HG02759 (cell line): ENCODE data around the gene TSC22D4.
"Not testable (repeated sequence)": the region's sequence is repeated elsewhere in the genome, so short reads cannot be mapped to it uniquely, and the experiment has no call there.

ENCODE experiments used
- ATAC-seq: cut with Tn5 transposase; IDR thresholded peaks from one replicate; pipeline ENCODE4 v1.9.1; 2021; ENCODE audit warnings: mild to moderate bottlenecking, moderate library complexity; ENCODE audit not compliant: unreplicated experiment

The TSC22D4 gene

DNA sequence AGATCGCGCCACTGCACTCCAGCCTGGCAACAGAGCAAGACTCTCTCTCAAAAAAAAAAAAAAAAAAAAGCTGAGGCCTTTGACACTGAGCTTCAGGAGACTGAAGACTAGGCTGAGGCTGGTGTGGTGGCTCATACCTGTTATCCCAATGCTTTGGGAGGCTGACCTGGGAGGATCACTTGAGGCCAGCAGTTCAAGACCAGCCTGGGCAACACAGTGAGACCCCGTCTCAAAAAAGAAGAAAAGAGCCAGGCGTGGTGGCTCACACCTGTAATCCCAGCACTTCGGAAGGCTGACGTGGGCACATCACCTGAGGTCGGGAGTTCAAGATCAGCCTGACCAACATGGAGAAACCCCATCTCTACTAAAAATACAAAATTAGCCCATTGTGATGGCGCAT, 31.7 kb downstream of the TSC22D4 start:
- not testable (repeated sequence) for ATAC-seq

DNA sequence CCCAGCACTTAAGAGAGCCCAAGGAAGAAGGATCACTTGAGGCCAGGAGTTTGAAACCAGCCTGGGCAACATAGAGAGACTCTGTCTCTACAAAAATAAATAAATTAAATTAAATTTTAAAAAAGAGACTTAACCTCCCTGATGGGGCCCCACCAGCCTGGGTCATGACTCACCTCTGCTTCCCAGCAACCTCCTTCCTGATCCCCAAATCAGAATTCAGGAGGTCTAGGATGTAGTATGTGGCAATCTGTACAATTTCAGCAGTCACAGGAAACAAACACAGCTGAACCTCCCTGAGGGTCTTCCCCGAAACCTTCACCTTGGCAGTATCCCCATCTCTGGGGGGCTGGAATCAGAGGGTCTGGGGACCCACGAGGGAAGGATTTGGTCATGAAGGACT, 33.0 kb downstream of the TSC22D4 start:
- no peak for ATAC-seq

GRCh38 chr7:100444311-100445278, 34.4 kb downstream of the TSC22D4 start:
- no peak for ATAC-seq

DNA sequence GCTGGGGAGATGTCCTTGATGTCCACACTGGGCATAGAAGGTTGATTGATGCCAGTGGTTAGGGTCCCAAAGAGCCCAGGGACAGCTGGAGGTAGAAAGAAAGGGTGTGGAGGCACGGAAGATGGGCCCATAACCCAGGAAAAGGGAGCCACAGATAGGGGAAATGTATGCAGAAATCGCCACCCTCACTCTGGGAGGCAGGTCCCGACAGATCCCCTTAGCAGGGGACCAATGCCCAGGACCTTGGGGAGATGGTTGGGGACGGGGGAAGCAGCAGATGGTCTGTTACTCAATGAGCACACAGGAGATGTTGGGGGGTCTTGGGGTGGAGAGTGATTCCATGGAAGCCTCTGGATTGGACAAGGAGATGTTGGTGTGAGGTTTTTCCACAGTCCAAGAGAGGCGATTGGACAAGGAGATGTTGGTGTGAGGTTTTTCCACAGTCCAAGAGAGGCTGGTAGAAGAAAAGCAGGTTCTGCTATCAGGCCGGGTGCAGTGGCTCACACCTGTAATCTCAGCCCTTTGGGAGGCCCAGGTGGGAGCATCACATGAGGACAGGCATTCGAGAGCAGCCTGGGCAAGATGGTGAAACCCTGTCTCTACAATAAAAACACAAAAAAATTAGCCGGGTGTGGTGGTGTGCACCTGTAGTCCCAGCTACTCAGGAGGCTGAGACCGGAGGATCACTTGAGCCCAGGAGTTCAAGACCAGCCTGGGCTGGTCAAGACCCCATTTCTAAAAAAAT, 35.7 kb downstream of the TSC22D4 start:
- ATAC-seq, result no peak

- no peak for ATAC-seq
These were observed 37.1 kb downstream of the TSC22D4 start for GRCh38 chr7:100441641-100442535.

- not testable (repeated sequence) for ATAC-seq
These were observed 39.8 kb downstream of the TSC22D4 start for GRCh38 chr7:100439244-100439643.

GRCh38 chr7:100438731-100439130, 40.3 kb downstream of the TSC22D4 start:
- ATAC-seq, result not testable (repeated sequence)

GRCh38 chr7:100438172-100438571, 40.8 kb downstream of the TSC22D4 start:
- ATAC-seq, result no peak

- ATAC-seq, result no peak
These were observed 41.6 kb downstream of the TSC22D4 start for GRCh38 chr7:100437150-100438100.

DNA sequence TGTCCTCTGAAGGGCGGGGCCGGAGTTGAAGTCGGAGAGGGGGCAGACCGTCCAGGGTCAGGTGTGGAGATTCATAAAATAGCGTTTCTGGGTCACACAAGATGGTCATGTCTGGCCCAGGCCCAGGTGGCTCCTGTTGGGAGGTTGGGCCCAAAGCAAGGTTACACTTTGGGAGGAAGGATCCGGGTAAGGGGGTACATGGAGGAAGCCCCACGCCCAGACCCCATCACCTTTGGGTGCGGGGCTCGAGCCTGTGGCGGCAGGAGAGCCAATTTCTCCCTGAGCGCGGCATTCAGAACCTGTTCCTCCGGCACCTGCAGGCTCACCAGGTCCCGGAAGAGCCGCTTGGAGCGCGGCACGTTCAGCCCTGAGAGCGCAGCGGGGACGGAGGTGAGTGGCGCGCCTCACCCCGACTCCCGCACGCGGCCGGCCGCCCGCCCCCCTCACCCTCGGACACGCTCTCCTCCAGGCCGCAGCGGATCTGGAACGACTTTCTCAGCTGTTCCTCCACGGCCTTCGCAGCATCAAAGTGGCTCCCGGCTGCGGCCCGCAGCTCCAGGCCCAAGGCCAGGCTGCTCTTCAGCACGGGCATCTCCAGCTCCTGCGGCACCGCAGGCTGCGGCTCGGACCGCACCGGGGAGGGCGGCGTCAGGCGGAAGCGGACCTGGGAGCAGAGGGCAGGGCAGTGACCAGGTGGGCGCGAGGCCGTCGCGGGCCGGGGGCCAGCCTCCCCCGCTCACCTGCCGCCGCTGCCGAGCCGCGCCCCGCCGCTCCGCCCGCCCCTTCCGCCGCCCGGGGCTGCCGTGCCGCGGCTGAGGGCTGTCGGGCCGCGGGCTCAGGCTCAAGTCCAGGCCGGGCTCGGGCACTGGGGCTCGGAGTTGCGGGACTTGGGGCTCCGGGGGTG, 43.4 kb downstream of the TSC22D4 start:
- peak; percentile 32 for ATAC-seq

- no peak for ATAC-seq
These were observed 44.5 kb downstream of the TSC22D4 start for GRCh38 chr7:100434297-100435144.

GRCh38 chr7:100433592-100434296, 45.3 kb downstream of the TSC22D4 start:
- no peak for ATAC-seq

DNA sequence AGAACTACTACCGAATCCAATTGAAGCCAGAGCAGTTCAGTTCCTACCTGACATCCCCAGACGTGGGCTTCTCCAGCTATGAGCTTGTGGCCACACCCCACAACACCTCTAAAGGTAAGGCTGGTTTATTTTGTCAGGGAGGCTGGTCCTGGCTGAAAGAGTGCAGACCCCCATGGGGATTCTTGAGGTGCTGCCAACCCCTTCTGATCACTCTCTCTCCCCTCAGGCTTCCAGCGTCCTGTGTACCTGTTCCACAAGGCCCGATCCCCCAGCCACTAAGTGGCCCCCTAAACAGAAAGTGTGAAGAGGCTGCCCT, 45.8 kb downstream of the TSC22D4 start:
- no peak for ATAC-seq

DNA sequence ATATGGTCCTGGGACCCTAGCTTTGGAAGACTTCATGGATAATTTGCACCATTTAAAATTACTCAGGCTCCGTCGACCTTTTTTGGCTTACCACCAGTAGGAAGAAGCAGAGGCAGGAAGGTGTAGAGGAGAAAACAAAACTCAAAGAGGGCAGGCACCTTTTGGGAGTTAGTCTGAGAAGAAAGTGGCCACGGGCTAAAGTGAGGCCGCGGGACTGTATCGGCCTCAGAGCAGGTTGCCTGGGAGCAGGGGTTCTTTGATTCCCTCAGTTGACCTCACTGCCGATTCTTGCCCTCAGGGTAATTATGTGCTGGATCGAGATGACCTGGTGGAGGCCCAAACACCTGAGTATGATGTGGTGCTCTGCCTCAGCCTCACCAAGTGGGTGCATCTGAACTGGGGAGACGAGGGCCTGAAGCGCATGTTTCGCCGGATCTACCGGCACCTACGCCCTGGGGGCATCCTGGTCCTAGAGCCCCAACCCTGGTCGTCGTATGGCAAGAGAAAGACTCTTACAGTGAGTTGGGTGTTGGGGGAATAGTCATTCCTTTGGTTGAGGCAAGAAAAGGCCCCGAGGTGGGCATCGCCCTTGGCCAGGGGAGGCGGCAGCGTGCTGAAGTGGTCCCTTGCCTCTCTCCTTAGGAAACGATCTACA, 46.3 kb downstream of the TSC22D4 start:
- no peak for ATAC-seq

- ATAC-seq, result no peak
These were observed 47.0 kb downstream of the TSC22D4 start for GRCh38 chr7:100432053-100432452.

DNA sequence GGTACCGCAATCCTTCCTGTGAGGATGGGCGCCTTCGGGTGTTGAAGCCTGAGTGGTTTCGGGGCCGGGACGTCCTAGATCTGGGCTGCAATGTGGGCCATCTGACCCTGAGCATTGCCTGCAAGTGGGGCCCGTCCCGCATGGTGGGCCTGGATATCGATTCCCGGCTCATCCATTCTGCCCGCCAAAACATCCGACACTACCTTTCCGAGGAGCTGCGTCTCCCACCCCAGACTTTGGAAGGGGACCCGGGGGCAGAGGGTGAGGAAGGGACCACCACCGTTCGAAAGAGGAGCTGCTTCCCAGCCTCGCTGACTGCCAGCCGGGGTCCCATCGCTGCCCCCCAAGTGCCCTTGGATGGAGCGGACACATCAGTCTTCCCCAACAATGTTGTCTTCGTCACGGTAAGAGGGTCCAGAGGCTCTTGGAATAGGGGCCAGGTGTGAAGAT, 47.7 kb downstream of the TSC22D4 start:
- ATAC-seq, result no peak
